Dendritic cell treated with granulocyte-macrophage colony-stimulating factor and Interleukin-4, amounts not matched to agents 40 ng/mL and 50 ng/mL, for 4 days (primary cell): ENCODE measurements around the gene UMOD.
"Not testable (repeated sequence)": the region's sequence is repeated elsewhere in the genome, so short reads cannot be mapped to it uniquely, and the experiment has no call there.

Source experiments
- H3K27ac Mint-ChIP-seq: one replicate; pipeline ENCODE4 v1.8.0; 2022; ENCODE audit warnings: mild to moderate bottlenecking, mixed read lengths
- H3K27me3 Mint-ChIP-seq: one replicate; pipeline ENCODE4 v1.8.0; 2022; ENCODE audit warnings: mild to moderate bottlenecking, mixed read lengths
- H3K36me3 Mint-ChIP-seq: one replicate; pipeline ENCODE4 v1.8.0; 2022; ENCODE audit warnings: low read depth, mixed read lengths
- H3K4me1 Mint-ChIP-seq: one replicate; pipeline ENCODE4 v1.8.0; 2022; ENCODE audit warnings: low read depth, mixed read lengths
- H3K4me3 Mint-ChIP-seq: one replicate; pipeline ENCODE4 v1.8.0; 2022; ENCODE audit warnings: mild to moderate bottlenecking, moderate library complexity, mixed read lengths
- H3K9me3 Mint-ChIP-seq: one replicate; pipeline ENCODE4 v1.8.0; 2022; ENCODE audit warnings: mixed read lengths
- intact Hi-C: fragments of 100-400 bp; cut with micrococcal nuclease; formaldehyde crosslinking; loops from one replicate; pipeline ENCODE4 v1.15.0; 2022

The UMOD gene

GRCh38 chr16:20321671-20322070 lies 30.8 kb downstream of the UMOD start:
- H3K27me3 Mint-ChIP-seq = no peaks in the 10 kb centered on the region
- no peaks in the 10 kb centered on the region for H3K9me3 Mint-ChIP-seq
- H3K27ac Mint-ChIP-seq = no peak overlapping the region
- H3K36me3 Mint-ChIP-seq = no peaks in the 10 kb centered on the region
- H3K4me1 Mint-ChIP-seq = no peaks in the 10 kb centered on the region
- H3K4me3 Mint-ChIP-seq = no peak overlapping the region
- intact Hi-C loops = no loop called here

- H3K27me3 Mint-ChIP-seq, H3K27ac Mint-ChIP-seq, H3K4me3 Mint-ChIP-seq, intact Hi-C loops, H3K9me3 Mint-ChIP-seq, H3K4me1 Mint-ChIP-seq, H3K36me3 Mint-ChIP-seq: not testable (repeated sequence)
Observed at GRCh38 chr16:20321051-20321450, 31.5 kb downstream of the UMOD start.

GRCh38 chr16:20320592-20320991 lies 31.9 kb downstream of the UMOD start:
- Mint-ChIP-seq H3K36me3 (no peaks in the 10 kb centered on the region), H3K27ac (no peak overlapping the region), H3K4me3 (no peak overlapping the region), H3K4me1 (no peaks in the 10 kb centered on the region), H3K27me3 (no peaks in the 10 kb centered on the region), H3K9me3 (no peaks in the 10 kb centered on the region)
- intact Hi-C loops = no loop called here

GRCh38 chr16:20320178-20320577 lies 32.3 kb downstream of the UMOD start:
- intact Hi-C loops = no loop called here
- H3K4me1 Mint-ChIP-seq = no peaks in the 10 kb centered on the region
- H3K27ac Mint-ChIP-seq = no peak overlapping the region
- H3K36me3 Mint-ChIP-seq = no peaks in the 10 kb centered on the region
- H3K9me3 Mint-ChIP-seq = no peaks in the 10 kb centered on the region
- no peak overlapping the region for H3K4me3 Mint-ChIP-seq
- H3K27me3 Mint-ChIP-seq = no peaks in the 10 kb centered on the region

GRCh38 chr16:20319406-20319805 lies 33.1 kb downstream of the UMOD start:
- H3K9me3 Mint-ChIP-seq = no peaks in the 10 kb centered on the region
- no peak overlapping the region for H3K27ac Mint-ChIP-seq
- no peaks in the 10 kb centered on the region for H3K4me1 Mint-ChIP-seq
- no peaks in the 10 kb centered on the region for H3K36me3 Mint-ChIP-seq
- H3K27me3 Mint-ChIP-seq = no peaks in the 10 kb centered on the region
- no peak overlapping the region for H3K4me3 Mint-ChIP-seq
- intact Hi-C loops = no loop called here

- intact Hi-C loops = no loop called here
- Mint-ChIP-seq H3K9me3 (no peaks in the 10 kb centered on the region), H3K36me3 (no peaks in the 10 kb centered on the region), H3K4me1 (no peaks in the 10 kb centered on the region), H3K27ac (no peak overlapping the region), H3K4me3 (no peak overlapping the region), H3K27me3 (no peaks in the 10 kb centered on the region)
Observed at GRCh38 chr16:20318437-20318836, 34.1 kb downstream of the UMOD start.

GRCh38 chr16:20318006-20318405 lies 34.5 kb downstream of the UMOD start:
- Mint-ChIP-seq H3K27ac (no peak overlapping the region), H3K27me3 (peaks cover 1% of the 10 kb centered on the region), H3K4me3 (no peak overlapping the region), H3K36me3 (no peaks in the 10 kb centered on the region), H3K9me3 (no peaks in the 10 kb centered on the region), H3K4me1 (no peaks in the 10 kb centered on the region)
- intact Hi-C loops = no loop called here

- Mint-ChIP-seq H3K36me3 (no peaks in the 10 kb centered on the region), H3K9me3 (no peaks in the 10 kb centered on the region), H3K4me1 (no peaks in the 10 kb centered on the region), H3K27ac (no peak overlapping the region), H3K27me3 (peaks cover 1% of the 10 kb centered on the region), H3K4me3 (no peak overlapping the region)
- intact Hi-C loops = no loop called here
Observed at GRCh38 chr16:20317117-20317516, 35.4 kb downstream of the UMOD start.

- Mint-ChIP-seq H3K27me3 (peaks cover 1% of the 10 kb centered on the region), H3K4me3 (no peak overlapping the region), H3K27ac (no peak overlapping the region), H3K36me3 (no peaks in the 10 kb centered on the region), H3K9me3 (no peaks in the 10 kb centered on the region), H3K4me1 (no peaks in the 10 kb centered on the region)
- intact Hi-C loops = no loop called here
Observed at GRCh38 chr16:20316715-20317114, 35.8 kb downstream of the UMOD start.

GRCh38 chr16:20315764-20316163 lies 36.8 kb downstream of the UMOD start:
- H3K4me3 Mint-ChIP-seq = no peak overlapping the region
- intact Hi-C loops = no loop called here
- no peaks in the 10 kb centered on the region for H3K4me1 Mint-ChIP-seq
- H3K9me3 Mint-ChIP-seq = no peaks in the 10 kb centered on the region
- H3K27ac Mint-ChIP-seq = no peak overlapping the region
- H3K27me3 Mint-ChIP-seq = peaks cover 1% of the 10 kb centered on the region
- no peaks in the 10 kb centered on the region for H3K36me3 Mint-ChIP-seq

- intact Hi-C loops = no loop called here
- no peak overlapping the region for H3K27ac Mint-ChIP-seq
- H3K36me3 Mint-ChIP-seq = no peaks in the 10 kb centered on the region
- H3K9me3 Mint-ChIP-seq = no peaks in the 10 kb centered on the region
- H3K27me3 Mint-ChIP-seq = peaks cover 1% of the 10 kb centered on the region
- H3K4me1 Mint-ChIP-seq = no peaks in the 10 kb centered on the region
- no peak overlapping the region for H3K4me3 Mint-ChIP-seq
Observed at GRCh38 chr16:20314575-20314974, 37.9 kb downstream of the UMOD start.

- H3K36me3 Mint-ChIP-seq = no peaks in the 10 kb centered on the region
- H3K4me1 Mint-ChIP-seq = no peaks in the 10 kb centered on the region
- no peak overlapping the region for H3K4me3 Mint-ChIP-seq
- peaks cover 1% of the 10 kb centered on the region for H3K27me3 Mint-ChIP-seq
- intact Hi-C loops = no loop called here
- no peaks in the 10 kb centered on the region for H3K9me3 Mint-ChIP-seq
- no peak overlapping the region for H3K27ac Mint-ChIP-seq
Observed at GRCh38 chr16:20313741-20314140, 38.8 kb downstream of the UMOD start.

- H3K27ac Mint-ChIP-seq, H3K27me3 Mint-ChIP-seq, H3K36me3 Mint-ChIP-seq, H3K4me1 Mint-ChIP-seq, H3K9me3 Mint-ChIP-seq, H3K4me3 Mint-ChIP-seq, intact Hi-C loops: not testable (repeated sequence)
Observed at GRCh38 chr16:20312536-20313095, 39.9 kb downstream of the UMOD start.

- no peaks in the 10 kb centered on the region for H3K36me3 Mint-ChIP-seq
- H3K4me1 Mint-ChIP-seq = no peaks in the 10 kb centered on the region
- H3K9me3 Mint-ChIP-seq = no peaks in the 10 kb centered on the region
- H3K27ac Mint-ChIP-seq = no peak overlapping the region
- intact Hi-C loops = no loop called here
- peaks cover 5% of the 10 kb centered on the region for H3K27me3 Mint-ChIP-seq
- H3K4me3 Mint-ChIP-seq = no peak overlapping the region
Observed at GRCh38 chr16:20311548-20311947, 41.0 kb downstream of the UMOD start.
